Thoracic aorta (tissue), 2 donors: ENCODE measurements around the gene LINC00305. TPM values are rescaled to one million over a fixed set of nuclear protein-coding genes. Genes with fewer than 3 reads are reported as not detected.

ENCODE experiments used
- ATAC-seq: fragments of 150-250 bp; one replicate; pipeline ENCODE4 v1.8.0; 2017; ENCODE audit warnings: low read depth; ENCODE audit not compliant: insufficient number of reproducible peaks, low FRiP score
- DNase-seq: peaks from one replicate; pipeline ENCODE4 v3.0.0-alpha.2; 2020; ENCODE audit warnings: low spot score
- H3K27ac ChIP-seq, 2 donors: fragments of 200-600 bp; sonication (generic); 1 replicate in 1 of 2; 2 replicates in 1 of 2; pipeline ENCODE4 v1.5.1; 2016; ENCODE audit warnings: mild to moderate bottlenecking in 2 of 2, moderate library complexity in 2 of 2
- H3K27me3 ChIP-seq: fragments of 200-600 bp; sonication (generic); replicated peaks from 2 replicates; pipeline ENCODE4 v1.6.0; 2016; ENCODE audit warnings: mild to moderate bottlenecking; ENCODE audit not compliant: insufficient read depth
- H3K36me3 ChIP-seq: fragments of 200-600 bp; sonication (generic); one replicate; pipeline ENCODE4 v1.5.1; 2016
- H3K4me1 ChIP-seq, 2 donors: fragments of 200-600 bp; sonication (generic); 1 replicate in 1 of 2; 2 replicates in 1 of 2; pipeline versions ENCODE4 v1.5.1 to v1.6.0; 2016; ENCODE audit warnings: low read depth in 2 of 2, mild to moderate bottlenecking in 1 of 2; ENCODE audit not compliant: control insufficient read depth in 1 of 2
- H3K4me3 ChIP-seq: fragments of 200-600 bp; sonication (generic); 2 replicates; pipeline ENCODE4 v1.5.1; 2016; ENCODE audit warnings: mild to moderate bottlenecking
- H3K9me3 ChIP-seq: fragments of 200-600 bp; sonication (generic); 2 replicates; pipeline ENCODE4 v1.5.1; 2016
- total RNA-seq, 2 donors: library from RNA; depleted of rRNA; stranded (reverse); fragments of >200 nt; gene quantifications; one replicate each; pipeline versions ENCODE4 v1.1.0 to v1.2.3, GENCODE V29; 2016
- TF ChIP-seq, protein P1 (sequence below): fragments of 200-600 bp; sonication (generic); IDR thresholded peaks from one replicate; pipeline ENCODE4 v1.5.1; 2019; ENCODE audit warnings: antibody characterized with exemption

The LINC00305 gene
- total RNA-seq, 2 donors from 2014 or later: not detected

GRCh38 chr18:64095056-64095455, 53.8 kb downstream of the LINC00305 start:
- H3K4me3 ChIP-seq: no peak overlapping the region
- H3K36me3 ChIP-seq: no peaks in the 10 kb centered on the region
- no peaks in the 10 kb centered on the region for H3K9me3 ChIP-seq
- ATAC-seq (no peak), DNase-seq (no peak)
- H3K27me3 ChIP-seq: no peaks in the 10 kb centered on the region
- H3K27ac ChIP-seq: no peak overlapping the region
- TF ChIP-seq, protein P1, sequence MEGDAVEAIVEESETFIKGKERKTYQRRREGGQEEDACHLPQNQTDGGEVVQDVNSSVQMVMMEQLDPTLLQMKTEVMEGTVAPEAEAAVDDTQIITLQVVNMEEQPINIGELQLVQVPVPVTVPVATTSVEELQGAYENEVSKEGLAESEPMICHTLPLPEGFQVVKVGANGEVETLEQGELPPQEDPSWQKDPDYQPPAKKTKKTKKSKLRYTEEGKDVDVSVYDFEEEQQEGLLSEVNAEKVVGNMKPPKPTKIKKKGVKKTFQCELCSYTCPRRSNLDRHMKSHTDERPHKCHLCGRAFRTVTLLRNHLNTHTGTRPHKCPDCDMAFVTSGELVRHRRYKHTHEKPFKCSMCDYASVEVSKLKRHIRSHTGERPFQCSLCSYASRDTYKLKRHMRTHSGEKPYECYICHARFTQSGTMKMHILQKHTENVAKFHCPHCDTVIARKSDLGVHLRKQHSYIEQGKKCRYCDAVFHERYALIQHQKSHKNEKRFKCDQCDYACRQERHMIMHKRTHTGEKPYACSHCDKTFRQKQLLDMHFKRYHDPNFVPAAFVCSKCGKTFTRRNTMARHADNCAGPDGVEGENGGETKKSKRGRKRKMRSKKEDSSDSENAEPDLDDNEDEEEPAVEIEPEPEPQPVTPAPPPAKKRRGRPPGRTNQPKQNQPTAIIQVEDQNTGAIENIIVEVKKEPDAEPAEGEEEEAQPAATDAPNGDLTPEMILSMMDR: no peak
- no peaks in the 10 kb centered on the region for H3K4me1 ChIP-seq

GRCh38 chr18:64094210-64094609, 54.7 kb downstream of the LINC00305 start:
- Histone ChIP-seq H3K9me3 (no peaks in the 10 kb centered on the region), H3K4me1 (no peaks in the 10 kb centered on the region), H3K27me3 (no peaks in the 10 kb centered on the region), H3K4me3 (no peak overlapping the region), H3K27ac (no peak overlapping the region), H3K36me3 (no peaks in the 10 kb centered on the region)
- ATAC-seq (no peak), DNase-seq (no peak)
- TF ChIP-seq, protein P1: no peak

DNA sequence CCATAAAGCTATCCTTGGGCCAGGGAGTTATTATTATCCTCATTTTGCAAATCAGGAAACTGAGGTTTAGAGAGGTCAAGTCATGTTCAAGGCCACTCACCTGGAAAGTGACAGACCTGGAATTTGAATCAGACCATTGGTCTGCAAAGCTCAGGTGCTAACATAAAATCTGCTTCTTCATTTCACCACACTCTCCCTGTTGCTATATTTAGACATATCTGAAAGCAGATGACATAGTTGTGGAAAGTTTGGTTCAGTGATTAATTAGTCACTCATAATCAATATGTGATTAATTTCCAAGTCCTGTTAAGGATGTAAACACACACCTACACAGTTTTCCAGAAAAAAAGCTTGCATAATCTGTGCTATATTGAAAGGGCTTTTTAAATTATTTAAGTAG, 57.4 kb downstream of the LINC00305 start:
- Histone ChIP-seq H3K9me3 (no peaks in the 10 kb centered on the region), H3K4me3 (no peak overlapping the region), H3K36me3 (no peaks in the 10 kb centered on the region), H3K27ac (no peak overlapping the region), H3K4me1 (no peaks in the 10 kb centered on the region), H3K27me3 (no peaks in the 10 kb centered on the region)
- TF ChIP-seq, protein P1: no peak
- DNase-seq: no peak
- ATAC-seq: no peak

DNA sequence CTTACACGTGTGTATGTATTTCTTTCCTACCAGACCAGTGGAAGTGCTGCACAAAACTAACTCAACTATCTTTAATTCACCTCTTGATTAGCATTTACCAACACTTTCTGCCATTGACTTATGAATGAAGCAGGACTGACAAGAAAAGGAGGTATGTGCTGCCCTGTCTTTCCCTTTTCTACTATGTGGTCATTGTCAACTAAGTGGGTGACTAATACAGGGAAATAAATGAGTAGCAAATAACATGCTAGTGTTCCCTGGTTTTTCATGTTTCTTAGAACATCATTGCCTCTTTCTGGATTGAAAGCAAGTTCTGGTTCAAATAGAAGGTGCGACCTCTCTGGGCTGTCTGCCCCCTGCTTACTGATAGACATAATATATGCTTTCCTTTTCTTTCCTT, 58.0 kb downstream of the LINC00305 start:
- TF ChIP-seq, protein P1: no peak
- Histone ChIP-seq H3K4me3 (no peak overlapping the region), H3K27me3 (no peaks in the 10 kb centered on the region), H3K9me3 (no peaks in the 10 kb centered on the region), H3K36me3 (no peaks in the 10 kb centered on the region), H3K4me1 (no peaks in the 10 kb centered on the region), H3K27ac (no peak overlapping the region)
- ATAC-seq (no peak), DNase-seq (no peak)

DNA sequence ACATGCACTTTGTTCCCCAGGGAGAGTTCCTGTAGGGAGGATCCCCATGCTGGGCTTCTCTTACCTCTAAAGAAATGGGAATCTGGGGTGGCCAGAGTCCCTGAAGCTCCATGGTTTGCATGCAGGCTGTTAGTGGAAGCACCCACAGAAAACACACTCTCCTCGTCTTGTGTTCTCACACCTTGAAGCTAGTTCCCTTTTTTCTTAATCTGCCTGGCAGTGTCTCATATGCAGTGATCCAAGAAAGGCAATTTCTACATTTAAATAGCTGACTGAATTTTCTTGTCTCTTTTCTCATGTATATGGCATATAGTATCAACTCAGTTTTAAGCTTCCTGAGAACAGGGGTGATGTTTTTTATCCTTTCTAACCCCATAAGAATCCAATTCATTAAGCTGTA, 65.0 kb downstream of the LINC00305 start:
- Histone ChIP-seq H3K27ac (no peak overlapping the region), H3K36me3 (no peaks in the 10 kb centered on the region), H3K4me3 (no peak overlapping the region), H3K27me3 (no peaks in the 10 kb centered on the region), H3K4me1 (no peaks in the 10 kb centered on the region), H3K9me3 (no peaks in the 10 kb centered on the region)
- DNase-seq (no peak), ATAC-seq (no peak)
- TF ChIP-seq, protein P1: no peak
